Skeletal muscle cell (primary cell): ENCODE results near the gene PCBD2.
"Not testable (repeated sequence)": the region's sequence is repeated elsewhere in the genome, so short reads cannot be mapped to it uniquely, and the experiment has no call there.

Source experiments
- DNase-seq: peaks from one replicate; pipeline ENCODE4 v3.0.0-alpha.2; 2010; ENCODE audit warnings: low read depth
- H3K4me3 ChIP-seq: 2 replicates; pipeline ENCODE4 v1.5.1; 2011; ENCODE audit warnings: low read depth, mild to moderate bottlenecking, control low read depth, low read length, moderate library complexity

PCBD2 gene

DNA sequence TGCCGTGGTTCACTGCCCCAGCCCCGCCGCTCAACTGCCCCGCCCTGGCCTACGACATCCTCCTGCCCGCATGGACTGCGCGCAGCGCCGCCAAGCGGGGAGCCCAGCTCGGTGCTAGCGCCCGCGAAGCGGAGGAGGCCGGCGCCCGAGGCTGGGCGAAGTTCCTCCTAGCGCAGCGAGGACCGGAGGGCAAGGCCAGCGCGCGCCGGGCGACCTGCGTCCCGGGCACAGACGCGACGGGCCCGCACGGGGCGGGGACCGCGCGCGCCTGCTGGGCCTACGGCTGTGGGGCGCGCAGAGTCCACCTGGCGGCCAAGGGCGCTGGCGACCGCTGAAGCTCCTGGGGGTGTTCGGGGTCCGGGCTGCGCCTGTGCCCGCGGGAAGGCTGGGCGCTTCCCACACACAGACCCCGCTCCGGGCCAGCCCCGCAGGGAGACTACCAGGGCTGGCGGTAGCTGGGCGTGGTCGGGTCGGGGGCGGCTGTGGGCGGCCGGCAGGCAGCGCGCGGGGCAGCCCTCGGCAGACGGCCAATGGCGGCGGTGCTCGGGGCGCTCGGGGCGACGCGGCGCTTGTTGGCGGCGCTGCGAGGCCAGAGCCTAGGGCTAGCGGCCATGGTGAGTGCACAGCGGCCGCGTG lies at the start of gene PCBD2:
PCBD2 (plus strand) TSS at position 522 of the 636 bp plus-strand sequence; CDS start at position 531, 9 bp downstream.
- peak within 1 kb of the TSS; percentile 77 for H3K4me3 ChIP-seq
- DNase-seq, result peak; percentile 43

DNA sequence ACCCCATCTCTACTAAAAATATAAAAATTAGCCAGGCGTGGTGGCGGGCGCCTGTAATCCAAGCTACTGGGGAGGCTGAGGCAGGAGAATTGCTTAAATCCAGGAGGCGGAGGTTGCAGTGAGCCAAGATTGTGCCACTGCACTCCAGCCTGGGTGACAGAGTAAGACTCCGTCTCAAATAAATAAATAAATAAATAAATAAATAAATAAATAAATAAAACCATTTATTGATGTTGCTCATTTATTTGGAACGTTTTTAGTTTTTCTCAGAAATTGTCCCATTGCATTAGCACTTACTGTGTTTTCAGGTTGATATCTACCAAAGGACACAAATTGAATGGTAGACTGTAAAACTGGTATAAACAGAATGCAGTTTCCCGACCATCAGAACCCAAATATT lies 48.5 kb upstream of the PCBD2 start:
- DNase-seq, result not testable (repeated sequence)

DNA sequence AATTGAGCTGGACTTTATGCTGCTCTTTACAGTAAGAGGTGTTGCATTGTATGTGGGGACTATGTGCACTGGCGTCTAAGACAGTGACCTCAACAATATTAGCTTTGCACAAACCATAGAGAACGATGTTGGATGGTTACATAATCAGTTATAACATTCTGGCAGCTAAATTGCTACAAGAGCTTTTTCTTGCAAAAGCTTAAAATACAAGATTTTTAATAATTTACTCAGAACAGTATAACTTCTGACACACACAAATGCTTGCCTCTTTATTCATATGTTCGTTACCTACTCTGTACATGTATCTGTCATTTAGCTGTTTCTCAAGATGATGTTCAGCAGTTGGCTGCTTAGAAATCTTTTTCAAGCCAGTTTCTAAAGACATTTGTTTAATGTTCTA lies 47.5 kb upstream of the PCBD2 start:
- DNase-seq, result no peak
- H3K4me3 ChIP-seq, result no peak overlapping the region

More for the DNA sequence above, 48.5 kb upstream of the PCBD2 start:
- H3K4me3 ChIP-seq, result not testable (repeated sequence)

DNA sequence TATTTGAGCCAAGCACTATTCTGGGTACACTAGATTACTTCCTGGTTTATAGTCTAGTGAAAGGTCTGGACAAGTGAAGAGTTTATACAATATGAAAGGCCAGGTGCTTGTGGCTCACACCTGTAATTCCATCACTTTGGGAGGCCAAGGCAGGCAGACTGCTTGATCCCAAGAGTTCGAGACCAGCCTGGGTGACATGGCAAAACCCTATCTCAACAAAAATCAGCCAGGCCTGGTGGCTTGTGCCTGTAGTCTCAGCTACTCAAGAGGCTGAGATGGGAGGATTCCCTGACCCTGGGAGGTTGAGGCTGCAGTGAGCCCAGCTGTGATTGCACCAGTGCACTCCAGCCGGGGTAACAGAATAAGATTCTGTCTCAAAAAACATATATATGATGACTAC lies 40.2 kb upstream of the PCBD2 start:
- DNase-seq, result no peak

DNA sequence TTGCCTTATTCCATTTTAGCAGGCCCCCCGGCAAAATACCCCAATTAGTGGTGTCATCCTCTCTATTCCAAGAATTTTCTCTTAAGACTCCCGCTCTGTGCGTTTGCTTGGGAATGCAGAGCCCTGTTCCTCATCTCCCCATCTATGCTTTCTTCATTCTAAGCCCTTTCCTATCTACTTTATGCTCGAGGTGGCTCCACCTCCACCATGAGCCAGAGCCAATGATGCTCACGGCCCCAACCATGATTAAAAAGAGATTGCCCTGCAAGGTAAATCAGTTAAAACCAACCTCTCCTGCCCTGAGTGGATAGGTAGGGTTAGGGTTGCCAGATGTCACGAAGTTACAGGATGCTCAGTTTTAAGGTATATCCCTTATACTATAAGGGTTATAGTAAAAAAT lies 31.4 kb upstream of the PCBD2 start:
- H3K4me3 ChIP-seq, result peak overlapping the region; percentile 83
- no peak for DNase-seq

More for the DNA sequence above, 40.2 kb upstream of the PCBD2 start:
- H3K4me3 ChIP-seq, result no peak overlapping the region

DNA sequence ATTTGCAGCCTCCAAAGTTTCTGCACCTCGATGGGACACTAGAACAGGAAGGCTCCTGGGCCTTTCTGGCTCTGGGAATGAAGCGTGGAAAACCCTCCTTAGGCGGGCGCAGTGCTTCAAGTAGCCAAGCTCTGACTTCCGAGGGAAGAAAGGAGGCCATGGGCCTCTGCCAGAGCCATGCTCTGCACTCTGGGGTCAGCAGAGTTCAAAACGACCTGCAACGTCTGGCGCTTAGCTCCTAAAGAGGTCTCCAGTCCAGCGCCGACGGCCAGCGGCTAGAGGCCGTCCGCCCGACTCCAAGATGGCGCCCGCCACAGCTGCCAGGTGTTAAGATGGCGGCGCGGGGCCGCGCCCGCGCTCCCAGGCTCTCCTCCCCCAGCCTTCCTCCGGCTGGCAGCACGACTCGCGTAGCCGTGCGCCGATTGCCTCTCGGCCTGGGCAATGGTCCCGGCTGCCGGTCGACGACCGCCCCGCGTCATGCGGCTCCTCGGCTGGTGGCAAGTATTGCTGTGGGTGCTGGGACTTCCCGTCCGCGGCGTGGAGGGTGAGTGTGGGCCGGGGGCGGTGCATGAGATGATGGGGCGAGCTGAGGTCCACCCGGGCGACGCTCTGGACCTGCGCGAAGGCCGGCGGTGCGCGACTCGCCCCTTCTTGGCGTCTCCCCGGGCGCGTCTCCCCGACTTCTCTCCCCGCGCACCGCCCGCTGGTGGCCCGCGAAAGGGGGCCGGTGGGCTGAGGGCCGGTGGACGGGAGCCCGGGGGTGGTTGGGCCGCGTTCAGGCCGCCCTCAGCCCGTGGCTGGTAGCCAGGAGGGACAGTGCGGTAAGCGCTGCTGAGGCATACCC lies 30.7 kb upstream of the PCBD2 start, which contains the start of gene TXNDC15:
TXNDC15 (plus strand) TSS at position 385 of the 844 bp plus-strand sequence; CDS start at position 442, 57 bp downstream.
- DNase-seq, result peak; percentile 55
- peak within 1 kb of the TSS; percentile 83 for H3K4me3 ChIP-seq

DNA sequence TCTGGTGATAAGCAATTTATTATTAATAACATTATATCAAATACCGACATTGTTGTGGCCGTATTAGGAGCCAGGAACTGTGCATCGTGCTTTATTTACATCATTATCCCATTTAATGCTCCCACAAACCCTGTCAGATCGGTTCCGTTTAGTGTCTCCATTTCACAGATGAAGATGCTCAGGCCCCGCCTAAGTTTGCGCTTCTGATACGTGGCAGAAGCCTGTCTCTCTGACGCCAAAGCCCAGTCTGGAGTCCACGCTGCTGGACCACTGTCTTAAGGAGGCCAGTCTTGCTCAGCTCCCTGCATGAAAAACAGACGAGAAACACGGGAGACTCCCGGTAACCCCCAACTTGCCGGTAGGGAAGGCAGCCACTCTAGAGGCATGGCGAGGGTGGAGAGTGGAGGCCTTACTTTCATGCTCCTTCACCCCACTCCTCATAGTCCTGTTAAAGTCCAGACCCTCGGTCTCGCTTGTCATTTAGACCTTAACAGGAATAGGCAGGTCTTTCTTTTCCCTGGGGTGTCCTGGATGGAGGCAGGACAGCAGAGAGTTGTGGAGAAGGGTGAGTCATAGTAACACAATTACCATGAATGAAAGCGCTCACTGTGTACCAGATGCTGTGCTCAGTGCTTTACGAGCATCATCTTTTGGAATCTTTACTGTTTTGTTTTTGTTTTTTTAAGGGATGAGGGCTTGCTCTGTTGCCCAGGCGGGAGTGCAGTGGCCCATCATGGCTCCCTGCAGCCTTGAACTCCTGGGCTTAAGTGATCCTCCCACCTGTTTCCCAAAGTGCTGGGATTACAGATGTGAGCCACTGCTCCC lies 29.9 kb upstream of the PCBD2 start:
- DNase-seq, result peak; percentile 77
- peak overlapping the region; percentile 83 for H3K4me3 ChIP-seq

DNA sequence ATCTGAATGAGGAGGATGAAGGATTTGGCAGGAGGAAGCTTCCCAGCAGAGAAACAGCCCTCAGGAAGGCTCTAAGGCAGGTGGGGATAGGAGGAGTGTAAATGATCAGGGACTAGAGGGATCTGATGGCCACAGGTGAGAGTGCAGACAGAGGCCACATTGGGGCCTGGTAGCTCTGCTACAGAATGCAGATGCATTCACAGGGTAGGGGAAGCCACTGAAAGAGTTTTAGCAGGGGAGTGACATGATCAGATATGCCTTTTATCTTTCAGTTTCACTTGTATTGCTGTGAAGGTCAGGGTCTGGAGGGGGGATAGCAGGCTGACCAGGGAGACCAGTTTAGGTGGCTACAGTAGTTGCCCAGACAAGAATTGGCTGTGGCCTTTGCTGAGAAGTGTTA lies 27.8 kb upstream of the PCBD2 start:
- no peak overlapping the region for H3K4me3 ChIP-seq
- no peak for DNase-seq

DNA sequence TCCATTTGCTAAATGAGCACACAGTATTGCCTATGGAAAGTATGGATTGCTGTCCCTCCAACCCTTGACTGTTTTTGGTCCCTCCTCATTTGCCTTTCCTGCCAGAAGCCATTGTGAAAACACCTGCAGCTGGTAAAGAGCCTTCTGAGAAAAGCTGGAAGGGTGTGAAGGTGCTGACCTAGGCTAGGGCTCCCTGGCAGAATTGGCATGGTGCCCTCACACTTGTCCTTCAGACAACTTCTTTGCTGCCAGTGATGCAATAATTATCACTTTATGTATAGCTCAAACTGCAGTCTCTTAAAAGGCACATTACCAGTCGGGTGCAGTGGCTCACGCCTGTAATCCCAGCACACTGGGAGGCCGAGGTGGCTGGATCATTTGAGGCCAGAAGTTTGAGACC lies 26.5 kb upstream of the PCBD2 start:
- no peak for DNase-seq
- no peak overlapping the region for H3K4me3 ChIP-seq

DNA sequence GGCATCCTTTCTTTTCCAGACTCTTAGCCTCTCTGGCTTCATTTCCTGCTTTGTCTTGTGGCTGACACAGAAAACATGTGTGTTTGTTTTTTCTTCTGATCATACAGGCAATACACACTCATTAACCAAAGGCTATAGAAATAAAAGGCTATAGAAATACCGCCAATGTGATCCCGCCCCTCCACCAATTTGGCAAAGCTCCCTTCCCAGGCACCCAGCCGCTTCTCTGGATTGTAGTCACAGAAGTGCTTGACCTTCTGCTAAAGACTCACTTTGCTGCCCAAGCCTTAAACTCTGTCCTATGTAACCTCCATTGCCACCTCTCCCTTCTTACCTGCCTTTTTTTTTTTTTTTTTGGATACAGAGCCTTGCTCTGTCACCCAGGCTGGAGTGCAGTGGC lies 25.5 kb upstream of the PCBD2 start:
- no peak for DNase-seq
- H3K4me3 ChIP-seq, result no peak overlapping the region

DNA sequence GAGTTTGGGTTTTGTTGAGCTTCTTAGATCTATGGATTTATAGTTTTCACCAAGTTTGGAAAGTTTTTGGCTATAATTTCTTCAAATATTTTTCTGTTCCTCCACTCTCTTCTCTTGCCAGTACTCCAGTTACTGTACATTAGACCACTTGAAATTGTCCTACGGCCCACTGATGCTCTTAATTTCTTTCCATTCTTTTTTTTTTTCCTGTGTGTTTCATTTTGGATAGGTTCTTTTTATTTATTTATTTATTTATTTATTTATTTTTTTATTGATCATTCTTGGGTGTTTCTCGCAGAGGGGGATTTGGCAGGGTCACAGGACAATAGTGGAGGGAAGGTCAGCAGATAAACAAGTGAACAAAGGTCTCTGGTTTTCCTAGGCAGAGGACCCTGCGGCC lies 24.0 kb upstream of the PCBD2 start:
- not testable (repeated sequence) for DNase-seq, H3K4me3 ChIP-seq

DNA sequence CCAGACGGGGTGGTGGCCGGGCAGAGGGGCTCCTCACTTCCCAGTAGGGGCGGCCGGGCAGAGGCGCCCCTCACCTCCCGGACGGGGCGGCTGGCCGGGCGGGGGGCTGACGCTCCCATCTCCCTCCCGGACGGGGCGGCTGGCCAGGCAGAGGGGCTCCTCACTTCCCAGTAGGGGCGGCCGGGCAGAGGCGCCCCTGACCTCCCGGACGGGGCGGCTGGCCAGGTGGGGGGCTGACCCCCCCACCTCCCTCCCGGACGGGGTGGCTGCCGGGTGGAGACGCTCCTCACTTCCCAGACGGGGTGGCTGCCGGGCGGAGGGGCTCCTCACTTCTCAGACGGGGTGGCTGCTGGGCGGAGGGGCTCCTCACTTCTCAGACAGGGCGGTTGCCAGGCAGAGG lies 23.2 kb upstream of the PCBD2 start:
- not testable (repeated sequence) for DNase-seq, H3K4me3 ChIP-seq

DNA sequence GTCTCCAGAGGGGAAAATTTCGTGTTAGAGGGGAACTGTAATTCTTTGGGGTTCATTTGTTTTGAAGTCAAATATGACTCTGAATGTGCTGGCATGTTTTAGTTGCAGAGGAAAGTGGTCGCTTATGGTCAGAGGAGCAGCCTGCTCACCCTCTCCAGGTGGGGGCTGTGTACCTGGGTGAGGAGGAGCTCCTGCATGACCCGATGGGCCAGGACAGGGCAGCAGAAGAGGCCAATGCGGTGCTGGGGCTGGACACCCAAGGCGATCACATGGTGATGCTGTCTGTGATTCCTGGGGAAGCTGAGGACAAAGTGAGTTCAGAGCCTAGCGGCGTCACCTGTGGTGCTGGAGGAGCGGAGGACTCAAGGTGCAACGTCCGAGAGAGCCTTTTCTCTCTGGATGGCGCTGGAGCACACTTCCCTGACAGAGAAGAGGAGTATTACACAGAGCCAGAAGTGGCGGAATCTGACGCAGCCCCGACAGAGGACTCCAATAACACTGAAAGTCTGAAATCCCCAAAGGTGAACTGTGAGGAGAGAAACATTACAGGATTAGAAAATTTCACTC lies 17.3 kb upstream of the PCBD2 start:
- H3K4me3 ChIP-seq, result no peak overlapping the region

DNA sequence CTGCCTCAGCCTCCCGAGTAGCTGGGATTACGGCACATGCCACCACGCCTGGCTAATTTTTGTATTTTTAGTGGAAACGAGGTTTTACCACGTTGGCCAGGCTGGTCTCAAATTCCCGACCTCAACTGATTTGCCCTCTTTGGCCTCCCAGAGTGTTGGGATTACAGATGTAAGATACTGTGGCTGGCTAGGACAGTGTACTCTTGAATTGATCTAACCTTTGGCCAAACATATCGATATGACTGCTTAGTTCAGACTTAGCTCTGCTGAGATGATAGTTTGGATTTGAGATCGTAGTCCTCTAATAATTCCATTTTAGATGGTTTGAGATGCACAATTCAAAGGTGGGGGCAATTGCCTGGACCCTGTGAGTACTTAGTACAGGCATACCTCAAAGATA lies 15.6 kb upstream of the PCBD2 start:
- H3K4me3 ChIP-seq, result no peak overlapping the region
- no peak for DNase-seq

More for the DNA sequence above, 17.3 kb upstream of the PCBD2 start:
- no peak for DNase-seq

DNA sequence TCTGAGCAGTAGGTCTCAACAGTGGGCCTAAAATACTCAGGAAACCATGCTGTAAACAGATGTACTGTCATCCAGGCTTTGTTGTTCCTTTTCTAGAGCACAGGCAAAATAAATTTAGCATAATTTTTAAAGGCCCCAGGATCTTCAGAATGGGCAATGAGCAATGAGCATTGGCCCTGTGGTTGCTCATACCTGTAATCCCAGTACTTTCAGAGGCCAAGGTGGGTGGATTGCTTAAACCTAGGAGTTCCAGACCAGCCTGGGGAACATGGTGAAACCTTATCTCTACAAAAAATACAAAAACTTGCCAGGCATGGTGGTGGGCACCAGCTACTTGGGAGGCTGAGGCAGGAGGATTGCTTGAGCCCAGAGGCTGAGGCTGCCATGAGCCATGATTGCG lies 13.5 kb upstream of the PCBD2 start:
- H3K4me3 ChIP-seq, result no peak overlapping the region
- DNase-seq, result no peak

DNA sequence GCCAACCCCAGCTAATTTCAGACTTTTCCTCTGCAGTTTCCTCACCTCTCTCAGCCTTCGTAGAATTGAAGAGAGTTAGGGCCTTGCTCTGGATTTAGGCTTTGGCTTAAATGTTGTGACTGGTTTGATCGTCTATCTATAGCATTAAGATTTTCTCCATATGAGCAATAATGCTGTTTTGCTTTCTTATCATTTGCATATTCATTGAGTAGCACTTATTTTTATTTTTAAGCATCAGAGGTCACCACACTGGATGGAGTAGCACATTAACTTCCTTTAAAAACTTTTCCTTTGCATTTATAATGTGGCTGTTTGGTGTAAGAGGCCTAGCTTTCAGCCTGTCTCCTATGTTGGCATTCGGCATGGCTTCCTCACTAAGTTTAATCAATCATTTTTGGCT lies 12.6 kb upstream of the PCBD2 start:
- no peak overlapping the region for H3K4me3 ChIP-seq
- DNase-seq, result no peak

DNA sequence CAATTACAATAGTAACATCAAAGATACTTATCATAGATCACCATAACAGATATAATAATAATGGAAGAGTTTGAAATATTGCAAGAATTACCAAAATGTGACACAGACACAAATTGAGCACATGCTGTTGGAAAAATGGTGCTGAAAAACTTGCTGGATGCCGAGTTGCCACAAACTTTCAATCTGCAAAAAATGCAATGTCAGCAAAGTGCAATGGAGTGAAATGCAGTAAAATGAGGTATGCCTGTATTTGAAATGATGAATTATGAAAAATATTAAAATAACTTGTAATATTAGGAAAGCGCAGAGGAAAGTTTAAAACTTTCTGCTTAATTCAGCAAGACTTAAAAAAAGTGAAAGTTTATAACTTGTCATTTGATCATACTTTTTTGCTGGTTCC lies 12.0 kb upstream of the PCBD2 start:
- no peak for DNase-seq
- H3K4me3 ChIP-seq, result no peak overlapping the region

DNA sequence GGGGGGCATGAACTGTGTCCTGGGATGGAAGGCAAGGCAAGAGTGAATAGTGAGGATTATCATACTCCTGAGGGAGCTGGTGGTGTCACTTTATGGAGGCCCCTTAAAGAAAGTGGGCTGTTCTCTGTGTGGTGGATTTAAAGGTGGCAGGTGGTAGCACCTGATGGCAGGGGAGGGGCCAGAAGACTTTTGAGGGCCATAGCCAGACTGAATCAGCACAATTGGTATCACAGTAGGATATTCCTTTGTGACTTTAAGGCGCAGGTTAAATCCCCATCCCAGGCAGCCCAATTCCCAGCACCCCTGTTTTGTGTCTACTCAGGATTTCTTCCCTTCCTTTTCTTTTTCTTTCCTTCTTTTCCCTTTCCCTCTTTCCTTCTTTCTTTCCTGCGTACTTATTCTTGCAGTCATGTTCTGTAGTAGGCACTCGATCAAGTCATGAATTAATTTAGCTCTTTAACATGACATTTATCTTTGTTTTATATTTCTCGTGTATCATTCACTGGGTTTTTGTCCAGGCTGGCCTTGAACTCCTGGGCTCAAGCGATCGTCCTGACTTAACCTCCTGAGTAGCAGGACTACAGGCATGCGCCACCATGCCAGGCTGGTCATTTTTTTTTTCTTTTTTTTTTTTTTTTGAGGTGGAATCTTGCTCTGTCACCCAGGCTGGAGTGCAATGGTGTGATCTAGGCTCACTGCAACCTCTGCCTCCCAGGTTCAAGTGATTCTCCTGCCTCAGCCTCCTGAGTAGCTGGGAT lies 11.0 kb upstream of the PCBD2 start:
- no peak overlapping the region for H3K4me3 ChIP-seq
- DNase-seq, result no peak
